ENCODE results near the gene OR52I2.

DNA sequence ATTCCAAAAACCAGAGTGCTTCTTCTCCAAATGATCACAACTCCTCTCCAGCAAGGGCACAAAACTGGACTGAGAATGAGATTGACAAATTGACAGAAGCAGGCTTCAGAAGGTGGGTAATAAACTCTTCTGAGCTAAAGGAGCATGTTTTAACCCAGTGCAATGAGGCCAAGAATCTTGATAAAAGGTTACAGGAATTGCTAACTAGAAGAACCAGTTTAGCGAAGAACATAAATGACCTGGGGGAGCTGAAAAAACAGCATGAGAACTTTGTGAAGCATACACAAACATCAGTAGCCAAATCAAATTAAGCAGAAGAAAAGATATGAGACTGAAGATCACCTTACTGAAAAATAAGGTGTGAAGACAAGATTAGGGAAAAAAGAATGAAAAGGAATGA lies 21.1 kb upstream of the OR52I2 start:
- TF ChIP-seq EZH2 (IDR thresholded peaks at IDR 0.05; ENCODE audit: insufficient read depth, poor library complexity, severe bottlenecking) (no peak), EZH2phosphoT487 (IDR thresholded peaks at IDR 0.05; ENCODE audit: insufficient read depth, low read depth) (no peak)
